ENCODE data around the gene TTC28. TPM values are rescaled to one million over a fixed set of nuclear protein-coding genes. Genes with fewer than 3 reads are reported as not detected.
"Not testable (repeated sequence)": the region's sequence is repeated elsewhere in the genome, so short reads cannot be mapped to it uniquely, and the experiment has no call there.

The TTC28 gene
- total RNA-seq, 2 experiments from 2014 or later: 1.6 to 1.9 TPM

DNA sequence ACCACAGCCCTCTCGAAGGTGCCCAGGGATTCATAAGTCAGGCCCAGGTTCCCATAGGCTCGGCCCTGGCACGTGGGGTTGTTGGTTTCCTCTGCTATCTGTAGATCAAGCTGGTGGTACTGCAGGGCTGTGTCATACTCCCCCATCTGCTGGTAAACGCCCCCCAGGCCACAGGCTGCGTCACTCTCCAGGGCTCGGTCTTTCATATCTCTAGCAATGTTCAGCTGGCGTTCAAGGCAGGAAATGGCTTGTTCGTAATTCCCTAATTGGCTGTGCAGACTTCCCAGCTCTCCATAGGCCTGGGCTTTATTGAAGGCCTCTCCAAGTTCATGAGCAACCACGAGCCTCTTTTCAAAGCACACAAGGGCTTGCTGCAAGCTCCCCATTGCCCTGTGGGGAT, 574.2 kb downstream of the TTC28 start:
- CTCF ChIA-PET: no interaction called here
- Mint-ChIP-seq H3K27ac (no peak overlapping the region), H3K27me3 (ENCODE audit: low read depth) (no peaks in the 10 kb centered on the region), H3K4me1 (ENCODE audit: low read depth) (no peaks in the 10 kb centered on the region), H3K4me3 (no peak overlapping the region), H3K36me3 (ENCODE audit: low read depth) (no peaks in the 10 kb centered on the region), H3K9me3 (no peaks in the 10 kb centered on the region)
- no peak for DNase-seq
- intact Hi-C loops (cut with micrococcal nuclease): no loop called here

DNA sequence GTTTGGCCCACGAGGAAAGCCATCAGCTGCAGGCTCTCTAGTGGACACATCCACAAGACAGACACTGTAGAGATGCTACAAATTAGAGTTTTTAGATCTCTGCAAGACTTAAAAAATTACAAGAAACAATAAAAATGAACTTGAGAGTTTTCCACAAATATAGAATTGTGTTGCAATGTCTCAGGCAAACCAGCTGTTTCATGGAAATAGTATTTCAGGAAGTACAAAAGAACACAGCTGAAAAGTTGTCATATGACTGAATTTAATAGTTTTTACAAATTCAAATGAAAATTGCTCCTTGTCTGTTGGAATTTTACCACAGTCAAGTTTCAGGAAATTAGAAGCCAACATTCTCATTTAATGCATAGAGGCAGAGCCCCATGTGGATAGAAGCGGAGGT, 576.0 kb downstream of the TTC28 start:
- DNase-seq: no peak
- CTCF ChIA-PET: no interaction called here
- Mint-ChIP-seq H3K9me3 (no peaks in the 10 kb centered on the region), H3K36me3 (ENCODE audit: low read depth) (no peaks in the 10 kb centered on the region), H3K4me3 (no peak overlapping the region), H3K27me3 (ENCODE audit: low read depth) (no peaks in the 10 kb centered on the region), H3K27ac (no peak overlapping the region), H3K4me1 (ENCODE audit: low read depth) (no peaks in the 10 kb centered on the region)
- intact Hi-C loops (cut with micrococcal nuclease): no loop called here

DNA sequence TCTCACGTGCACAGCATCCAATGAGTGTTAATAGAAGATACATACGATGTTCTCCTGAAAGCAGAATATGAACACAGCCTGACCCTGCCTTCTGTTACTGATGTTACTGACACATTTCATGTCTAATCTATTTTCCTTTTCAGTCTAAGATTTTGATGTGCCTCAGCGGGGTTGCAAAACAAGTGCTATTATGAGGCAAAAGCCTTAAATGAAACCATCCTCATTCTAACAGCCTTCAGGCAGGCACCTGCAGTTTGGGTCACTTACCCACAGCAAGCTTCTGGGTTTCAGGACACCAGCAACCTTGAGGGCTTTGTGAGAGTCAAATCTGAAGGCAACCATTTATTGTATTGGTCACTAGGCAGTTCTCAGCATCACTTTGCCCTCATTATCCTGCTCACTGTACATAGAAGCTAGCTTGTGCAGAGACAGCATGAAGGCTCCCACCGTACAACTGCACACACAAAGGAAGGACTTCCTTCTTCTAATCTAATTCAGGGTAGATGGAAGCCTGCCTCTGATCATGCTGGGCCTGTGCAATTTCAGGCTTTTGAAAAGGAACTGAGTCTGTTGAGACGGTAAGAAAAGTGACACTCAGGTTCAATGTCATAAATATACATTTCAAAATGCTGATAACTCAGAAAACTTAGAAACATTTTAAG, 577.4 kb downstream of the TTC28 start:
- no peak overlapping the region for H3K27ac Mint-ChIP-seq
- CTCF ChIA-PET: no interaction called here
- no peak for DNase-seq

DNA sequence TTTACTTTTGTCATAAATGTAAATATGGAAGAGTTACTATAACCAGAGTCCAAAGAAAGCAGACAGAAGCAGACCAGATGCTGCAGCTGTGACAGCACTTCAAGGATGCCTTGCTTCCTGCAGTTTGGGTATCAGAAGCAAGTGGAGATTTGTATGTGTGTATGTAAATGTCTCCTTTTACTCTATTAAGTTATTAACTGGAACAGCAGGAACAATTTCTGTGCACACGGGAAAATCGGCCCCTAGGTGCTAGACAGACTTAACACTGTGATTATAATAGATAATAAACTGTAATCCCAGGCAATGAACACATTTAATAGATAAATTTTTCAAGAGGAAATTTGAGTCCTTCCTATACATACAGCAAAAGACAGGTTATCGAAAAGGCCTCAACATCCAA, 582.0 kb downstream of the TTC28 start:
- DNase-seq: no peak
- CTCF ChIA-PET: interaction anchor here (0.6 kb wide), 1 partner anchor 344 kb away, joined by 3 read pairs; no protein-coding TSS in a partner anchor
- Mint-ChIP-seq H3K9me3 (no peaks in the 10 kb centered on the region), H3K4me3 (no peak overlapping the region), H3K4me1 (ENCODE audit: low read depth) (no peaks in the 10 kb centered on the region), H3K36me3 (ENCODE audit: low read depth) (no peaks in the 10 kb centered on the region), H3K27ac (no peak overlapping the region), H3K27me3 (ENCODE audit: low read depth) (no peaks in the 10 kb centered on the region)
- intact Hi-C loops (cut with micrococcal nuclease): no loop called here

More for the DNA sequence above, 577.4 kb downstream of the TTC28 start:
- Mint-ChIP-seq H3K9me3 (no peaks in the 10 kb centered on the region), H3K36me3 (ENCODE audit: low read depth) (no peaks in the 10 kb centered on the region), H3K4me3 (no peak overlapping the region), H3K27me3 (ENCODE audit: low read depth) (no peaks in the 10 kb centered on the region), H3K4me1 (ENCODE audit: low read depth) (no peaks in the 10 kb centered on the region)
- intact Hi-C loops (cut with micrococcal nuclease): no loop called here

DNA sequence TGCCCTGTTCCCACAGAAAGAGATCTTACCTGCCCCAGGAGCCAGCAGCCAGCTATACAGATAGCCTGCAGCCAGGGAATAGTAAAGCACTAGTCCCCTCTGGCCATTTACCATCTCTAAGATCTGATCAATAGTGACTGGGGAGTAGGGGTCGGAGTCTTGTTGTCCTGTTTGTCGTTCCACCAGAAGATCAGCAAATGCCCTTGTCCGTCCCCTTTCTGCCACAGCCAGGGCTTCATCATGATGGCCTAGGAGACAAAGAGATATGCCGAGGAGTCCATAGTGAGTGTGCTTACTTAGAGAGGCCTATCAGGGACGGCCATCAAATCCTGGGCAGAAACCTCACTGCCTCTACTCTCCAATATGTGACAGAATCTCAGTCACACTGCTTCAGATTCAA, 583.5 kb downstream of the TTC28 start:
- Mint-ChIP-seq H3K36me3 (ENCODE audit: low read depth) (no peaks in the 10 kb centered on the region), H3K27ac (no peak overlapping the region), H3K27me3 (ENCODE audit: low read depth) (no peaks in the 10 kb centered on the region), H3K4me1 (ENCODE audit: low read depth) (no peaks in the 10 kb centered on the region), H3K9me3 (no peaks in the 10 kb centered on the region), H3K4me3 (no peak overlapping the region)
- intact Hi-C loops (cut with micrococcal nuclease): no loop called here
- DNase-seq: no peak
- CTCF ChIA-PET: interaction anchor here (0.7 kb wide), 1 partner anchor 75 kb away, joined by 3 read pairs; no protein-coding TSS in a partner anchor

DNA sequence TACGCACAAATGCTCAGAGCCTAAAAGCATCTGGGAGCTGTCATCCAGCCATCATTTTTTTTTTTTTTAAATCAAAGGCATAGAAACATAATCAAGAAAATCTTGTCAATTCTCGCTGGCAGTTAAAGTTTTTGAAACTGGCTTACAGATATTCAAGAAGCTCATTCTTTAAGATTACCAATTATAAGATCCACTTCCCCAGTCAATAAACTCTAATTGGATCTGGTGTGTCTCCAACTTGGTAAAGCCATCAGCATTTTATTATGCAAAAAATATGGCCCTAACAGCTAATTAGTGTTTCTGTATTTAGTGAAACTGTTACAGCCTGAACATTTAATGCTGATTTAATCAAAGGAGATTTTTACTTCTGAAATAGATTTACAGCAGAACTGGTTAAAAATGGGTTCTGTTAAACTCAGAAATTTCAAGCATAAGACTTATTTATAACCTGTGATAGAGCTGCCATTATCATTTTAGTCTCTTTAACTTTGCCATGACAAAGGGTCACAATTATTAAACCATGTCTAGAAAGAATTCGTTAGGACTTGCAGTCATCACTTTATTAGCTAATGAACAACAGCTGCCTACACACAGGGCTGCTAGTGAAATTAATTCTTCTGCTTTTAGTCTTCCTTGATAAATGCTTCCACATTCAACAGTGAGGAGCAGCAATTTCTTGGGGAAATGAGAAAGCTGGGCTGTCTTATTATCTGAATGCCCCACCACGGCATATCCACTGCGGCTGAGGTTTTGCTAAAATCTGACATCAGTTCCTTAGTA, 584.1 kb downstream of the TTC28 start:
- CTCF ChIA-PET: no interaction called here
- H3K4me1 Mint-ChIP-seq (ENCODE audit: low read depth): no peaks in the 10 kb centered on the region
- no peak for DNase-seq

DNA sequence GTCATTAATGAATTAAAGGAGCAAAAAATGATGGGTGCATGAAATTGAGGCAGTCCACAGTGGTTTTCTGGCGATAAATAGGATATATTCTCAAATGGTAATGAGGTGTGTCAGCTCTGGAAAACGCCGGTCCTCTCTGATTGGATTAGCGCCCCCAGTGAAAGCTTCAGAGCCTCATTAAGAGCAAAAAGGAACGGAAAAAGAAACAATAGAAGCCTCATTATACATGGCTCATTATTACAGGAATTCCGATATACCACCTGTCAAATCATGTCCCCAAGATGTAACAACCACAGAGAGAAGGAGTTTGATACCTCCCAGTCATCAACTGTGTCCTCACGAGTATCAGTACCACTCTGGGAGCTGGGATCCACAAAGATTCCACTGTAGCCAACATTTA, 584.9 kb downstream of the TTC28 start:
- H3K4me1 Mint-ChIP-seq (ENCODE audit: low read depth): no peaks in the 10 kb centered on the region

More for the DNA sequence above, 584.1 kb downstream of the TTC28 start:
- H3K27ac Mint-ChIP-seq: no peak overlapping the region
- no peaks in the 10 kb centered on the region for H3K9me3 Mint-ChIP-seq
- no peaks in the 10 kb centered on the region for H3K27me3 Mint-ChIP-seq (ENCODE audit: low read depth)
- no peaks in the 10 kb centered on the region for H3K36me3 Mint-ChIP-seq (ENCODE audit: low read depth)
- intact Hi-C loops (cut with micrococcal nuclease): no loop called here
- H3K4me3 Mint-ChIP-seq: no peak overlapping the region

DNA sequence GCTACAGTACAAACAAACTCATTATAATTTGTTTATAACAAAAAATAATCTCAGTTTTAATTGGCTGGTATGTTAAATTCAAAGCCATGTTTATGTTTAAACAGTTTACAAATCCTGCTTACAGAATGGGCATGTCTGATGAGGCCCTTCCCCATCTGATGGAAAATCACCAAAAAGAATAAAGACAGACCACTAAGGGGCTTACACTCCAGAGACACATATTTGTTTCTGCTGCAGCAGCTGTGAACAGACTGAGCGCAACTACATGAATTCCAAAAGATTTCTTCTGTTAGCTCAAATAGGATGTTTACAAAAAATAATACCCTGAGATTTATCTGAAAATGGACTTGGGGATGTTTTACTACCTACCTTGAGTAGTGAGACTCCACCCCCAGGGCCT, 585.9 kb downstream of the TTC28 start:
- H3K27ac Mint-ChIP-seq: no peak overlapping the region
- H3K36me3 Mint-ChIP-seq (ENCODE audit: low read depth): peaks cover under 1% of the 10 kb centered on the region
- H3K4me1 Mint-ChIP-seq (ENCODE audit: low read depth): no peaks in the 10 kb centered on the region
- H3K9me3 Mint-ChIP-seq: no peaks in the 10 kb centered on the region
- DNase-seq: no peak
- no peak overlapping the region for H3K4me3 Mint-ChIP-seq
- H3K27me3 Mint-ChIP-seq (ENCODE audit: low read depth): no peaks in the 10 kb centered on the region
- intact Hi-C loops (cut with micrococcal nuclease): no loop called here
- CTCF ChIA-PET: no interaction called here

More for the DNA sequence above, 584.9 kb downstream of the TTC28 start:
- intact Hi-C loops (cut with micrococcal nuclease): no loop called here
- Mint-ChIP-seq H3K9me3 (no peaks in the 10 kb centered on the region), H3K27ac (no peak overlapping the region), H3K36me3 (ENCODE audit: low read depth) (no peaks in the 10 kb centered on the region), H3K27me3 (ENCODE audit: low read depth) (no peaks in the 10 kb centered on the region), H3K4me3 (no peak overlapping the region)
- no peak for DNase-seq
- CTCF ChIA-PET: no interaction called here

DNA sequence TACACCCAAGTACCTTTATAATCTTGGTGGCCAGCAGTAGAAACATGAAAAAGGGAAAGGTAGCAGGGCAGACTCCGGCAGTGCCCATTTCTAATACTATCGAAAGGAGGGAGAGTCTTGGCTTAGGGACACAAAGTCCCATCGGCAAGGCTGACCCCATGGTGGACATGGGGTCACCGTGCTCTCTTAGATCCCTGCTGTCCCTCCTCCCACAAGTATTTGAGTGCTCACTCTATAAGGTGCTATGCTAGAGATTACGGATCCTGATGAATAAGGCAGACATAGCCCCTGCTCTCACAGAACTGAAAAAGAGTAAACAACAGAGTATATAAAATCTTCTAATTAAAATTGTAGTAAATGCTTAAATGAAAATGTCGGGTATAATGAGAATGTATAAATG, 588.2 kb downstream of the TTC28 start:
- Mint-ChIP-seq H3K4me1 (ENCODE audit: low read depth) (no peaks in the 10 kb centered on the region), H3K4me3 (no peak overlapping the region), H3K9me3 (no peaks in the 10 kb centered on the region), H3K27me3 (ENCODE audit: low read depth) (no peaks in the 10 kb centered on the region), H3K27ac (no peak overlapping the region), H3K36me3 (ENCODE audit: low read depth) (peaks cover 1% of the 10 kb centered on the region)
- intact Hi-C loops (cut with micrococcal nuclease): no loop called here
- CTCF ChIA-PET: no interaction called here
- no peak for DNase-seq

DNA sequence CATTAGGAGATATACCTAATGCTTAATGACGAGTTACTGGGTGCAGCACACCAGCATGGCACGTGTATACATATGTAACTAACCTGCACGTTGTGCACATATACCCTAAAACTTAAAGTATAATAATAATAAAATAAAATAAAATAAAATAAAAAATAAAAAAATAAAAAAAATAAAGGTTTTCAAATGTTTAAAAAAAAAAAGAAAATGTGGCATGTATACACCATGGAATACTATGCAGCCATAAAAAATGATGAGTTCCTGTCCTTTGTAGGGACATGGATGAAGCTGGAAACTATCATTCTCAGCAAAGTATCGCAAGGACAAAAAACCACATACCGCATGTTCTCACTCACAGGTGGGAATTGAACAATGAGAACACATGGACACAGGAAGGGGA, 590.1 kb downstream of the TTC28 start:
- H3K27ac Mint-ChIP-seq; H3K36me3 Mint-ChIP-seq (ENCODE audit: low read depth); CTCF ChIA-PET; intact Hi-C loops (cut with micrococcal nuclease); H3K27me3 Mint-ChIP-seq (ENCODE audit: low read depth); H3K4me1 Mint-ChIP-seq (ENCODE audit: low read depth); DNase-seq; H3K9me3 Mint-ChIP-seq; H3K4me3 Mint-ChIP-seq: not testable (repeated sequence)

DNA sequence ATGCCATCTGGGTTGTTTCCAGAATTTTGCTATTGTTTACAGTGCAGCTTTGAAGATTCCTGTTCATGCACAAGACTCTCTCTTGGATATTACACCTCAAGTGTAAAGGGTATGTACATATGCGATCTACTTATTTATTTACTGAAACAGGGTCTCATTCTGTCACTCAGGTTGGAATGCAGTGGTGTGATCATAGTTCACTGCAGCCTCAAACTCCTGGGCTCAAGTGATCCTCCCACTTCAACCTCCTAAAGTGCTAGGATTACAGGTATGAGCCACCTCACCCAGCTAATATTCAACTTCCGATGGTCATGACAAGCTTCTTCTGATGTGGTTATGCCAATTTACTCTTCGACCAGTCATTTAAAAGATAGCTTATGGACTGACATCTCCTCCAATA, 602.5 kb downstream of the TTC28 start:
- CTCF ChIA-PET: interaction anchor here (0.6 kb wide), 1 partner anchor 34 kb away, joined by 3 read pairs; no protein-coding TSS in a partner anchor
- Mint-ChIP-seq H3K4me1 (ENCODE audit: low read depth) (no peaks in the 10 kb centered on the region), H3K9me3 (no peaks in the 10 kb centered on the region), H3K27ac (no peak overlapping the region), H3K36me3 (ENCODE audit: low read depth) (no peaks in the 10 kb centered on the region), H3K4me3 (no peak overlapping the region), H3K27me3 (ENCODE audit: low read depth) (no peaks in the 10 kb centered on the region)
- intact Hi-C loops (cut with micrococcal nuclease): no loop called here
- DNase-seq: no peak

DNA sequence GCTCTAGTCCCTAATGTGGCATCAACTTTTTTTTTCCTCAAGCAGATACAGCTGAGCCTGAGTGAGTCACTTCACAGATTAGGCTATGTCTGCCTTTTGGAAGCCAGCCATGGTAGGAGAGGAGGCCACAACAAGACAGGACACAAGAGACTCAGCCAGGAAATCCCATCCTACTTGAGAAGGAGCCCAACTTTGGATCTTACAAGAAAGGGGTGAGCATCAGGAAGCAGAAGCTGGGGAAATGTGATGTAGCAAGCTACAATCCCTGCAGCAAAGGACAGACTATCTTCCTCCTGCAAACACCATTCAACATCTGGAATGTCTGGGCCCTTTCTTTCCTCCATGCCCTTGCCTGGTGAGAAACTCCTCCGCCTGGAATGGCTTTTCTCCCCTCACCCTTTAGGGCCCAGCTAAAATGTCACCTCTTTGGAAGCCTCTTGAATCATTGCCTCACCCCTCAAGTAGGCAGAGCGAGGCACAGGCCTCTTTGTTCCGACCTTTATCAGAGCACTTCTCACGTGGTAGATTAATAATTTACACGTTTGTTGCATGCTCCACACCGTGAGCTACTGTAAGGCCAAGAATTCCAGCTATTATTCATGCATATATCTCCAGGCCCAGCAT, 604.2 kb downstream of the TTC28 start:
- H3K4me1 Mint-ChIP-seq (ENCODE audit: low read depth): no peaks in the 10 kb centered on the region
- DNase-seq: no peak

More for the DNA sequence above, 604.2 kb downstream of the TTC28 start:
- Mint-ChIP-seq H3K27me3 (ENCODE audit: low read depth) (no peaks in the 10 kb centered on the region), H3K27ac (no peak overlapping the region), H3K36me3 (ENCODE audit: low read depth) (no peaks in the 10 kb centered on the region), H3K9me3 (peaks cover 1% of the 10 kb centered on the region), H3K4me3 (no peak overlapping the region)
- CTCF ChIA-PET: interaction anchor here (0.6 kb wide), 1 partner anchor 126 kb away, joined by 4 read pairs; no protein-coding TSS in a partner anchor
- intact Hi-C loops (cut with micrococcal nuclease): no loop called here

Data from activated naive CD4-positive, alpha-beta T cell treated with anti-CD3 and anti-CD28 coated beads for 36 hours (primary cell).